ENCODE data around the gene ZBP1. TPM values are rescaled to one million over a fixed set of nuclear protein-coding genes. Genes with fewer than 3 reads are reported as not detected.

The ZBP1 gene
- total RNA-seq, 4 donors from 2014 or later = 0.19 TPM; not detected in 3

- no peak overlapping the region for H3K4me3 ChIP-seq (ENCODE audit: low read depth, poor library complexity, severe bottlenecking)
- no peak for DNase-seq (ENCODE audit: low spot score in 2 of 2)
- TF ChIP-seq CTCF (IDR thresholded peaks at IDR 0.05) (no peak), POLR2A (IDR thresholded peaks at IDR 0.05) (no peak)
- 81% methylated on average over 8 of the region's 8 CpGs for WGBS, 2 donors
- intact Hi-C loops (cut with DNase I; ENCODE audit: low total_unique reads) = no loop called here
These were observed 49.3 kb downstream of the ZBP1 start for GRCh38 chr20:57570920-57571319.

- 83 to 85% methylated on average over 20 of the region's 20 CpGs for WGBS, 2 donors
These were observed 49.9 kb downstream of the ZBP1 start for GRCh38 chr20:57570145-57570850.

DNA sequence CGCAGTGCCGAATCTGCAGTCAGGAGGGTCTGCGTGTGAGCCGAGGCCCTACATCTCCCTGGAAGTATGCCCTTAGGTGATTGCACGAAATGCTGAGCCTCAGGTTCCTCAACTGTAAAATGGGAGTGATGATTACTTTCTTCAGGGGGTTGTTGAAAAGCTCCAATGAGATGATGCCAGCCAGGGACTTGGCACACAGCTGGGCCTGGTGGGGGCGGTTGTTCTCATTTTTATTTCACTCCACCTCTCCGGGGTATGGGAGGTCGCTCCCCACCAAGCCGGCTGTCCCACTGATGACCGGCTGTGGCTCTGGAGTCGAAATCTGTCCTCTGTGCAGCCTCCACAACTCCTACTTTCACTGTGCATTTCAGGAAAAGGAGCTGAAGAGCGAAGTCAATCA is 51.3 kb downstream of the ZBP1 start:
- WGBS, 2 donors = 89 to 94% methylated on average over 12 of the region's 12 CpGs
- no peak for DNase-seq (ENCODE audit: low spot score in 2 of 2)
- TF ChIP-seq CTCF (IDR thresholded peaks at IDR 0.05) (no peak), POLR2A (IDR thresholded peaks at IDR 0.05) (no peak)
- H3K4me3 ChIP-seq (ENCODE audit: low read depth, poor library complexity, severe bottlenecking) = no peak overlapping the region
- intact Hi-C loops (cut with DNase I; ENCODE audit: low total_unique reads) = no loop called here

More at GRCh38 chr20:57570145-57570850, 49.9 kb downstream of the ZBP1 start:
- intact Hi-C loops (cut with DNase I; ENCODE audit: low total_unique reads) = no loop called here
- TF ChIP-seq CTCF (IDR thresholded peaks at IDR 0.05) (no peak), POLR2A (IDR thresholded peaks at IDR 0.05) (no peak)
- DNase-seq (ENCODE audit: low spot score in 2 of 2) = no peak
- H3K4me3 ChIP-seq (ENCODE audit: low read depth, poor library complexity, severe bottlenecking) = no peak overlapping the region

GRCh38 chr20:57568088-57568896 is 51.9 kb downstream of the ZBP1 start:
- intact Hi-C loops (cut with DNase I; ENCODE audit: low total_unique reads) = no loop called here
- no peak for TF ChIP-seq CTCF (IDR thresholded peaks at IDR 0.05)
- TF ChIP-seq POLR2A (IDR thresholded peaks at IDR 0.05) = no peak
- 61 to 72% methylated on average over 13 of the region's 13 CpGs for WGBS, 2 donors

GRCh38 chr20:57567471-57568079 is 52.7 kb downstream of the ZBP1 start:
- DNase-seq (ENCODE audit: low spot score in 2 of 2) = no peak
- H3K4me3 ChIP-seq (ENCODE audit: low read depth, poor library complexity, severe bottlenecking) = no peak overlapping the region
- intact Hi-C loops (cut with DNase I; ENCODE audit: low total_unique reads) = no loop called here
- WGBS, 2 donors = 60 to 63% methylated on average over 9 of the region's 9 CpGs
- no peak for TF ChIP-seq POLR2A (IDR thresholded peaks at IDR 0.05)
- TF ChIP-seq CTCF (IDR thresholded peaks at IDR 0.05) = no peak

More at GRCh38 chr20:57568088-57568896, 51.9 kb downstream of the ZBP1 start:
- no peak for DNase-seq (ENCODE audit: low spot score in 2 of 2)
- H3K4me3 ChIP-seq (ENCODE audit: low read depth, poor library complexity, severe bottlenecking) = no peak overlapping the region
